Measurements from ENCODE around the gene KCNAB2. TPM values are rescaled to one million over a fixed set of nuclear protein-coding genes. Genes with fewer than 3 reads are reported as not detected.

The KCNAB2 gene
- total RNA-seq, 2 donors from 2014 or later: 2.0 to 5.5 TPM

GRCh38 chr1:6106977-6107376, 61.3 kb downstream of the KCNAB2 start:
- 94% methylated on average over 6 of the region's 6 CpGs for WGBS
- H3K36me3 ChIP-seq: no peaks in the 10 kb centered on the region
- H3K9me3 ChIP-seq: no peaks in the 10 kb centered on the region
- no peaks in the 10 kb centered on the region for H3K4me1 ChIP-seq (replicated peaks)
- no peaks in the 10 kb centered on the region for H3K27me3 ChIP-seq (replicated peaks; ENCODE audit: insufficient read depth)
- intact Hi-C loops (cut with DNase I): no loop called here
- TF ChIP-seq, protein P1, sequence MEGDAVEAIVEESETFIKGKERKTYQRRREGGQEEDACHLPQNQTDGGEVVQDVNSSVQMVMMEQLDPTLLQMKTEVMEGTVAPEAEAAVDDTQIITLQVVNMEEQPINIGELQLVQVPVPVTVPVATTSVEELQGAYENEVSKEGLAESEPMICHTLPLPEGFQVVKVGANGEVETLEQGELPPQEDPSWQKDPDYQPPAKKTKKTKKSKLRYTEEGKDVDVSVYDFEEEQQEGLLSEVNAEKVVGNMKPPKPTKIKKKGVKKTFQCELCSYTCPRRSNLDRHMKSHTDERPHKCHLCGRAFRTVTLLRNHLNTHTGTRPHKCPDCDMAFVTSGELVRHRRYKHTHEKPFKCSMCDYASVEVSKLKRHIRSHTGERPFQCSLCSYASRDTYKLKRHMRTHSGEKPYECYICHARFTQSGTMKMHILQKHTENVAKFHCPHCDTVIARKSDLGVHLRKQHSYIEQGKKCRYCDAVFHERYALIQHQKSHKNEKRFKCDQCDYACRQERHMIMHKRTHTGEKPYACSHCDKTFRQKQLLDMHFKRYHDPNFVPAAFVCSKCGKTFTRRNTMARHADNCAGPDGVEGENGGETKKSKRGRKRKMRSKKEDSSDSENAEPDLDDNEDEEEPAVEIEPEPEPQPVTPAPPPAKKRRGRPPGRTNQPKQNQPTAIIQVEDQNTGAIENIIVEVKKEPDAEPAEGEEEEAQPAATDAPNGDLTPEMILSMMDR (IDR thresholded peaks at IDR 0.05): no peak
- TF ChIP-seq POLR2AphosphoS5 (IDR thresholded peaks at IDR 0.05): no peak
- no peak for TF ChIP-seq POLR2A (IDR thresholded peaks at IDR 0.05)
- H3K27ac ChIP-seq: no peak overlapping the region
- DNase-seq (ENCODE audit: low spot score): no peak
- no peak overlapping the region for H3K4me3 ChIP-seq

DNA sequence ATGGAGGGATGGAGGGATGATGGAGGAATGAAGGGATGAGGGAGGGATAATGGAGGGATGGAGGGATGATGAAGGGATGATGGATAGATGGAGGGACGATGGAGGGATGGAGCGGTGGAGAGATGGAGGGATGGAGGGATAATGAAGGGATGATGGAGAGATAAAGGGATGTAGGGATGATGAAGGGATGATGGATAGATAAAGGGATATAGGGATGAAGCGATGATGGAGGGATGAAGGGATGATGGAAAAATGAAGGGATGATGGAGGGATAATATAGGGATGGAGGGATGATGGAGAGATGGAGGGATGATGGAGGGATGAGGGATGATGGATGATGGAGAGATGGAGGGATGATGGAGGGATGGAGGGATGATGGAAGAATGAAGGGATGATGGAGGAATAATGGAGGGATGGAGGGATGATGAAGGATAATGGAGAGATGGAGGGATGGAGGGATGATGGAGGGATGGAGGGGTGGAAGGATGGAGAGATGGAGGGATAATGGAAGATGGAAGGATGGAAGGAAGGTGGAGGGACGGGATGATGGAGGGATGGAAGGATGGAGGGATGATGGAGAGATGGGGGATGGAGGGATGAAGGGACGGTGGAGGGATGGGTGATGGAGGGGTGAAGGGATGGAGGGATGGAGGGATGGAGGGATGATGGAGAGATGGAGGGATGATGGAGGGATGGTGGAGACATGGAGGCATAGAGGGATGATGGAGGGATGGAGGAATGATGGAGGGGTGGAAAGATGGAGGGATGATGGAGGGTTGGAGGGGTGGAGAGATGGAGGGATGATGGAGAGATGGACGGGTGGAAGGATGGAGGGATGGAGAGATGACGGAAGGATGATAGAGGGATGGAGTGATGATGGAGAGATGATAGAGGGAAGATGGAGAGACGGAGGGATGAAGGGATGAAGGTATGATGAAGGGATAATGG, 62.0 kb downstream of the KCNAB2 start:
- WGBS: 87% methylated on average over 8 of the region's 8 CpGs
- intact Hi-C loops (cut with DNase I): no loop called here
- no peak overlapping the region for H3K27ac ChIP-seq
- no peaks in the 10 kb centered on the region for H3K27me3 ChIP-seq (replicated peaks; ENCODE audit: insufficient read depth)
- H3K9me3 ChIP-seq: no peaks in the 10 kb centered on the region
- H3K36me3 ChIP-seq: no peaks in the 10 kb centered on the region
- no peak for DNase-seq (ENCODE audit: low spot score)
- H3K4me3 ChIP-seq: no peak overlapping the region
- no peak for TF ChIP-seq POLR2A (IDR thresholded peaks at IDR 0.05)
- H3K4me1 ChIP-seq (replicated peaks): no peaks in the 10 kb centered on the region

- Histone ChIP-seq H3K9me3 (no peaks in the 10 kb centered on the region), H3K27me3 (replicated peaks; ENCODE audit: insufficient read depth) (no peaks in the 10 kb centered on the region), H3K27ac (no peak overlapping the region), H3K36me3 (no peaks in the 10 kb centered on the region), H3K4me3 (no peak overlapping the region), H3K4me1 (replicated peaks) (no peaks in the 10 kb centered on the region)
- WGBS: 72% methylated on average over 2 of the region's 2 CpGs
- no peak for DNase-seq (ENCODE audit: low spot score)
- TF ChIP-seq, protein P1 (IDR thresholded peaks at IDR 0.05): no peak
- TF ChIP-seq POLR2A (IDR thresholded peaks at IDR 0.05) (no peak), POLR2AphosphoS5 (IDR thresholded peaks at IDR 0.05) (no peak)
- intact Hi-C loops (cut with DNase I): no loop called here
Observed at GRCh38 chr1:6108476-6108875, 62.8 kb downstream of the KCNAB2 start.

DNA sequence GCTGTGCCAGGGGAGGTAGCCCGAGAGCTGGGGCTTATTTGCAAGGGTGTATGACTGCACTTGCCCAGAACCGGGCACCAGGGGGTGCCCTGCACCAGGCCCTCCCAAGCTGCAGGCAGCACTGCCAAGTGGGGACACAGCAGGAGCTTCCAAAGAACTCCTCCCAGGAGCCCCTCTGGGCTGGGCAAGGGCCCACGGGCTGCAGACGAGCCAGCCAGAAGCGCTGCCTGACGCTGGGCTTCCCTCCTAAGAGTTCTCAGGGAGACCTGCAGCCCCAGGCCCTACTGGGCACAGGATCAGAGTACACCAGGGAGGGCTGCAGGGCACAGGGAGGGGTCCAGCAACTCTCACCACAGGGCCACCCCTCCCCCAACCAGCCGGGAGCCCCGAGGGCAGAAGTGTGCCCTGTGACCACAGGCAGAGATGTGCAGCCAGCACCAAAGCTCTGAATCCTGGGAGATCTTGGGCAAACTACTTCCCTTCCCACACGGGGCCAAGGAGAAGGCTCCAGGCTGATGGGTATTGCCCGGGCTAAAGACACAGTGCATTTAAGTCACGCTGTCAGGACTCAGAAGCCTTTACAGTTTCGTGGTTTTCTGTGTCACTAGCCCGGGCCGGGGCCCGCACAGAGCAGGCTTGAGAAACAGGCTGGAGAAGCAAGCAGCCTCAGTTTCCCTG, 63.4 kb downstream of the KCNAB2 start:
- 35% methylated on average over 14 of the region's 15 CpGs for WGBS
- intact Hi-C loops (cut with DNase I): no loop called here
- peak; percentile 19 for DNase-seq (ENCODE audit: low spot score)
- Histone ChIP-seq H3K4me3 (no peak overlapping the region), H3K36me3 (no peaks in the 10 kb centered on the region), H3K27ac (no peak overlapping the region), H3K4me1 (replicated peaks) (no peaks in the 10 kb centered on the region), H3K9me3 (no peaks in the 10 kb centered on the region), H3K27me3 (replicated peaks; ENCODE audit: insufficient read depth) (no peaks in the 10 kb centered on the region)
- TF ChIP-seq, protein P1 (IDR thresholded peaks at IDR 0.05): peak in 3 of 4 experiments; percentile 24 to 58 (median 48)
- no peak for TF ChIP-seq POLR2A (IDR thresholded peaks at IDR 0.05)

DNA sequence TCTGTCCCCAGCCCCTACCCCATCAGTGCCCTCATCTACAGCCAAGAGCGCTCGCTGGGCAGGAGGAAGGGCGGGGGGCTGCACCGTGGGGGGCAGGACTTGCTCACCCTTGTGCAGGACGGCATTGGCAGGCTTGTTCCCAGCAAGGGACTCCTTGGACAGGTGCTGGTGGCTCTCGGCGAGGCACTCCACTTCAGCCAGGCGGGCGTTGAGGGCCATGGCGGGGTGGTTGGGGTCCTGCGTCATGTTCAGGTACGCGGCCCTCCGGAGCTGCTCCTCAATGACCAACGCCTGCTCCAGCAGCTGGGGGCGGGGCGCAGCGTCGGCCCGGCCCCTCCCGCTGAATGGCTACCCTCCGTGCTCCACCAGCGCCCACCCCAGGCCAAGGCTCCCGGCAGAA, 64.0 kb downstream of the KCNAB2 start:
- no peak overlapping the region for H3K4me3 ChIP-seq
- no peaks in the 10 kb centered on the region for H3K4me1 ChIP-seq (replicated peaks)
- no peaks in the 10 kb centered on the region for H3K27me3 ChIP-seq (replicated peaks; ENCODE audit: insufficient read depth)
- no peak overlapping the region for H3K27ac ChIP-seq
- H3K9me3 ChIP-seq: no peaks in the 10 kb centered on the region
- intact Hi-C loops (cut with DNase I): no loop called here
- no peaks in the 10 kb centered on the region for H3K36me3 ChIP-seq
- no peak for DNase-seq (ENCODE audit: low spot score)
- TF ChIP-seq, protein P1 (IDR thresholded peaks at IDR 0.05): no peak
- no peak for TF ChIP-seq POLR2AphosphoS5 (IDR thresholded peaks at IDR 0.05)
- no peak for TF ChIP-seq POLR2A (IDR thresholded peaks at IDR 0.05)
- WGBS: 65% methylated on average over 18 of the region's 24 CpGs

Measured in prostate gland (tissue), 2 donors.